Choroid plexus epithelial cell (primary cell): ENCODE measurements around the gene DPP4.

Experiments used
- DNase-seq: peaks from one replicate; pipeline ENCODE4 v3.0.0-alpha.2; 2010; ENCODE audit warnings: low read depth
- H3K4me3 ChIP-seq: 2 replicates; pipeline ENCODE4 v1.5.1; 2011; ENCODE audit warnings: low read depth, mild to moderate bottlenecking, control low read depth, low read length, moderate library complexity
- TF ChIP-seq, protein P1 (sequence below): conservative IDR thresholded peaks from 2 replicates; pipeline ENCODE4 v1.5.1; 2011; ENCODE audit warnings: low read depth, mild to moderate bottlenecking, control low read depth, inconsistent platforms, low read length, moderate library complexity

DPP4 gene

DNA sequence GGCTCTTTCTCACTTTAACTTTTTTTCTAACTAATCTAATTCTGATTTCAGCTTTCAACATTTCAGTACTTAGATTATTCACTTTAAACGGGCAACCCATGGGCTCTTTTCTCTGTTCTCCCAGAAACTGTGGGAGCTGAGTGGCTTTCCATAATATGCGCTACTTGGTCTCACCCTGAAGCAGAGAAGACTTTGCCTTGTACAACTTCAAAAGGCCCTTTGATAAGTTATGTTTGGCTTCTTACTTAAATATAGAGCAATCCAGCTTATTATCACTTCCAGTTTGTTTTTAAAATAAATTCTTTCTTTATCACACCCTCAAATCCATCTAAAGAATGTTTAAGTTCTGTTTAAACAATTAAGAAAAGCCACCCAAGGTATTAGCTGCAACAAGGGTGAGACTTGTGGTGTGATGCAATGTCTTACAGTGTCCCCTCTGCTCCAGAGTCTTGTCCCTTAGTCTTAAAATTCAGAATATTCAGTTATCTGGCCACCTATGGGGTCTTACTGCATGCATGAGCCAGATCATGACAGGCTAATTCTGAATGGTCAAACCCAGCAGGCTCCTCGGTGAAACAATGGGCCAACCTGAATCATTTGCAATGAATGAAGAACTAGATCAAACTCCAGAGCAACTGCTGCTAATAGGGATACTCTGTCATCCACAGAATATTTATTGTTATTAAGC, 39.2 kb upstream of the DPP4 start:
- TF ChIP-seq, protein P1, sequence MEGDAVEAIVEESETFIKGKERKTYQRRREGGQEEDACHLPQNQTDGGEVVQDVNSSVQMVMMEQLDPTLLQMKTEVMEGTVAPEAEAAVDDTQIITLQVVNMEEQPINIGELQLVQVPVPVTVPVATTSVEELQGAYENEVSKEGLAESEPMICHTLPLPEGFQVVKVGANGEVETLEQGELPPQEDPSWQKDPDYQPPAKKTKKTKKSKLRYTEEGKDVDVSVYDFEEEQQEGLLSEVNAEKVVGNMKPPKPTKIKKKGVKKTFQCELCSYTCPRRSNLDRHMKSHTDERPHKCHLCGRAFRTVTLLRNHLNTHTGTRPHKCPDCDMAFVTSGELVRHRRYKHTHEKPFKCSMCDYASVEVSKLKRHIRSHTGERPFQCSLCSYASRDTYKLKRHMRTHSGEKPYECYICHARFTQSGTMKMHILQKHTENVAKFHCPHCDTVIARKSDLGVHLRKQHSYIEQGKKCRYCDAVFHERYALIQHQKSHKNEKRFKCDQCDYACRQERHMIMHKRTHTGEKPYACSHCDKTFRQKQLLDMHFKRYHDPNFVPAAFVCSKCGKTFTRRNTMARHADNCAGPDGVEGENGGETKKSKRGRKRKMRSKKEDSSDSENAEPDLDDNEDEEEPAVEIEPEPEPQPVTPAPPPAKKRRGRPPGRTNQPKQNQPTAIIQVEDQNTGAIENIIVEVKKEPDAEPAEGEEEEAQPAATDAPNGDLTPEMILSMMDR = no peak
- DNase-seq = no peak
- no peak overlapping the region for H3K4me3 ChIP-seq

DNA sequence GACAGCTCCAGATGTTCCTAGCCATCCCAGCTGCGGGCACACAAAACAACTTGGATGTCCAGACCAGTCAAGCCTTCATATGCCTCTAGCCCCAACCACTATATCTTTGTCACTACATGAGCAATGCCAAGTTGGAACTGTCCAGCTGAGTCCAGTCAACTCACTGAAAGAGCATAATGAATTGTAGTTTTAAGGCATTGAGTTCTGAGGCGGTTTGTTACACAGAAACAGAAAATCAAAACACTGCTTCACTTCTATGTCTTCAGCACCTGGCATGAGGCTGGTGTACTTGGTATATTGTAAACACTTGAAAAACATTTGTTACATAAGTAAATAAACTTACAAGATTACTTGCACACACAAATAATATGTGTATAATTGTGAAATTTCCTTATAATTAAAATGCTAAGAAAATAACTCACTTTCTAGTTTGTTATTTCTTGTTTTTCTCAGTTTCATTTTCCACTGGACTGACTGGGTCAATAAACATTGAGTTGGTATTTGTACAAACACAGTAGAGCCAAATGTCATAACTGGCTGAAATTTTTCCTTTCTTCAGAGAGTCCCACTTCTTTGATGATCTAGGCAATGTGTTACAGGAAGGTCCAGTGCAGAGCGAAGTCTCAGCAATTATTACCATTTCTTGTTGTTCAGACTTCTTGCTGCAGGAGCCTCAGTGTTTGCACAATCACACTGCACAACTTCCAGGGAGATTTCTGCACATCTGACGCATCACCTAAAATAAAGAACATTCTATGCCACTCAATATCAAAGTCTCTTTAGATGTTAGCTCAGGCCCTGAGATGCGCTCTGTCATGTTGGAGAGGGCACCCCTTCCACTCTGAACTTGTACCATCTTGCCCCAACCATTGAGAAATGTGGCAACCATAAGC, 38.2 kb upstream of the DPP4 start:
- no peak for DNase-seq
- no peak overlapping the region for H3K4me3 ChIP-seq
- TF ChIP-seq, protein P1 = no peak

DNA sequence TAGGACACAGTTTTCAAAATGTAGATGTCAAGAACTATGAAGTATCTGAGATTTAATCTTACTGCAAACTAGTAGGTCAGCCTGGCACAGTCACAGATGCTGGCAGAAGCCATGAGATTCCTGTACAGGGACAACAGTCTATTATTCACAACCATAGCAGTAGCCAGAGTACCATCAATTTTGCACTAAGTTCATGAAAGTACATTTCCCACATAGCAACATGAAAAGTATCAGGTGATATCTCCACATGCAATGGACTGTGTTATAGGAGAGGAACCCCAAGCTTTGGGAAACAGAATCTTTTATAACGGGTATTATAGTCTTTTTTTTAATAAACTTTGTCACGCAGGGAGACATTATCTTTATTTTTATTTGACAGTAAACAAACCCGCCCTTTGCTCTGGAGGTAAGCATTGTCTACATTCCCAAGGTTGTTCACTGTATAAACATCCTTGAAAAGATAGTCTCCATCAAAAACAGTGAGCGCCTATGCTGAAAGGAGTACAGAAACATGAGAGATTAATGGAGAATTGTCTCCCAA, 33.4 kb upstream of the DPP4 start:
- DNase-seq = no peak
- no peak overlapping the region for H3K4me3 ChIP-seq
- TF ChIP-seq, protein P1 = no peak

DNA sequence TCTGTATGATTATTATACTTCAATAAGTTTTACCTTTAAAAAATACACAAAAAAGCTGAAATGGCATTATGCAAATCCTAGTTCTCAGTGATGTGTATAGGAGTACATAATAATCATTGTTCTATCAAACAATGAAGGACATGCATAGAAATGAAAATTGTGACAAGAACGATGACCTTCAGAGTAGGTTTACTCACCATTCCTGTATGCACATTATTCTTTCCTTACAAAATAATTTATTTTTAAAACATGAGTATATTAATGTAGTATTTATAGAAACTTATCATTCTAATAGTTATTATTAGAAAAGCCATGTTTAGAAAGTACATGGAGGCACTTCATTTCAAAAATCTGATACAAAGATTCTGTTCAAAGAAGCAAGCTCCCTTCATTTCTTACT, 32.7 kb upstream of the DPP4 start:
- DNase-seq = no peak
- TF ChIP-seq, protein P1 = no peak
- H3K4me3 ChIP-seq = no peak overlapping the region

DNA sequence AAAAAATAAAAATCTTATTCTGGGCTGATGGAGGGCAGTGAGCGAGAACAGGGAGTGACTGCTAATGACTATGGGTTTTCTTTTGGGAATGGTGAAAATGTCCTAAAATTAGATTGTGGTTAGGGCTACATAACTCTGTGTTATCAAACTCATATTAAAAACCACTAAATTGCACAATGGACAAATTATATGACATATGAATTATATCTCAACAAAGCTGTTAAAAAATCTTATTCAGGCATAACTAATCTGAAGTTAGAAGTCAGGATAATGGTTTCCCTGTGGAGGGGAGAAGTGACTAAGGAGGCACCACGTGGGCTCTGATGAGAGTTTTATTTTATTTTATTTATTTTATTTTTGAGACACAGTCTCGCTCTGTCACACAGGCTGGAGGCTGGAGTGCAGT, 32.1 kb upstream of the DPP4 start:
- TF ChIP-seq, protein P1 = no peak
- H3K4me3 ChIP-seq = no peak overlapping the region
- DNase-seq = no peak

DNA sequence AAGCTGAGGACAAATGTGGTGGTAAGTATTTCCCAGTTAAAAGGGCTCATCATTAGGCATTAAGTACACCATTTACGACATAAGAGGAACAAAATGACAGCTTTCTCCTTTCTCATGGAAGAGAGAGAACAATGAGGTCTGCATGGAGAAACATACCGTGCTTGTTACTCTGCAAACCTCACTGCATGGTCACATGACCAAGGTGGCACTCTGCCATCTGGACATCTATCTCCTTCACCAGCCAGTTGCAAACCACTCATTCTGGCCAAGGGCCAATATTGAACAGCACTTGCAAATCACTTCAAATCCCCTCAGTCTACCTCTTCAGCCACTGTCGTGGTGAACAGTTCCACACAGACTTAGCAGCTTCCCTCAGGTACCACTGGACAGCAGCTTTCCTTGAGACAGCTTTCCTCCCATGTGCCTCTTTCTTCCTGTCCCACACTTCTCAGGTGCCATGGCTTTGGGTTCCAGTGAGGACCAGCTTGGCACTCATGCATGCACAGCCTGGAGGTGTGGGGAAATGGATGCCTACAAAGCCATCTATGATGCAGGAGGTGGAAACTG, 29.5 kb upstream of the DPP4 start:
- no peak for DNase-seq
- TF ChIP-seq, protein P1 = no peak
- no peak overlapping the region for H3K4me3 ChIP-seq
